ENCODE data around the gene TFE3. TPM values are rescaled to one million over a fixed set of nuclear protein-coding genes. Genes with fewer than 3 reads are reported as not detected.

TFE3 gene
- total and polyA plus RNA-seq, 2 donors (not counting 3 experiments of a cell fraction or from before 2014, with no cell fraction given): 22.3 to 37.1 TPM

- no peak overlapping the region for H2AFZ ChIP-seq (ENCODE audit: low read depth, low read length)
- H3K36me3 ChIP-seq (ENCODE audit: control insufficient read depth in 2 of 2, extremely low read depth in 1 of 2, insufficient read depth in 2 of 2, low read length in 2 of 2): peaks cover 3 to 8% of the 10 kb centered on the region in 2 experiments
- intact Hi-C loops (cut with micrococcal nuclease): loop anchor here (1.0 to 5.0 kb wide), 9 partner anchors 30 to 242 kb away; partner anchors contain the start of gene MAGIX
- no peak for DNase-seq (ENCODE audit: low read depth, low spot score)
- BruUV-seq (replicated peaks): TSS peak; percentile 60
- no peak for FAIRE-seq
- peak overlapping the region; percentile 66 to 86 (median 70) for H3K4me3 ChIP-seq (replicated peaks in 1 of 3; ENCODE audit: insufficient read depth in 1 of 3, low read depth in 1 of 3, low read length in 3 of 3)
- H3K9ac ChIP-seq (replicated peaks; ENCODE audit: extremely low read depth, insufficient read depth, low read length): peak overlapping the region; percentile 80
- ChIA-PET POLR2A (interaction anchor here (0.6 to 1.4 kb wide), 3 partner anchors 10 to 95 kb away, joined by 5 to 8 read pairs (median 5); no protein-coding TSS in a partner anchor), CTCF (interaction anchor here (1.6 to 3.3 kb wide), 3 partner anchors 20 to 71 kb away, joined by 5 to 17 read pairs (median 8); partner anchors contain the start of gene KCND1)
- no peaks in the 10 kb centered on the region for H3K9me3 ChIP-seq (replicated peaks; ENCODE audit: control insufficient read depth, insufficient read depth, low read length)
- no peaks in the 10 kb centered on the region for H4K20me1 ChIP-seq (replicated peaks; ENCODE audit: control insufficient read depth, extremely low read depth, insufficient read depth, low read length)
- no peaks in the 10 kb centered on the region for H3K27me3 ChIP-seq (ENCODE audit: control insufficient read depth in 2 of 2, insufficient read depth in 2 of 2, low read length in 2 of 2)
- TF ChIP-seq POLR2A (IDR thresholded peaks at IDR 0.05; ENCODE audit: low read depth, low read length) (no peak), CTCF (IDR thresholded peaks at IDR 0.05; ENCODE audit: extremely low read depth in 1 of 2, insufficient read depth in 1 of 2, low read depth in 1 of 2, low read length in 2 of 2) (no peak), EZH2 (IDR thresholded peaks at IDR 0.05; ENCODE audit: borderline replicate concordance, low read depth, low read length, severe bottlenecking) (no peak), JUN (IDR thresholded peaks at IDR 0.05; ENCODE audit: borderline replicate concordance, insufficient read depth, insufficient read length, low read depth) (no peak)
- peaks cover 29% of the 10 kb centered on the region for H3K79me2 ChIP-seq (ENCODE audit: control insufficient read depth, insufficient read depth, low read length)
- H3K4me2 ChIP-seq (ENCODE audit: insufficient read depth, low read length): peak overlapping the region; percentile 61
- no peaks in the 10 kb centered on the region for H3K9me1 ChIP-seq (replicated peaks; ENCODE audit: control insufficient read depth, extremely low read depth, insufficient read depth, low read length)
- dilution Hi-C loops (cut with MboI; ENCODE audit: extremely low pct_ligation_motif_present, low sequenced_read_pairs): no loop called here
- H3K4me1 ChIP-seq (ENCODE audit: control insufficient read depth, extremely low read depth, insufficient read depth, low read length): peaks cover 33% of the 10 kb centered on the region
- peak overlapping the region; percentile 86 for H3K27ac ChIP-seq (ENCODE audit: insufficient read depth, low read depth, low read length)
Observed at GRCh38 chrX:49042581-49043219, 457 bp downstream of the TFE3 start.
